H9 (cell line): ENCODE measurements around the gene STAT1. TPM values are rescaled to one million over a fixed set of nuclear protein-coding genes. Genes with fewer than 3 reads are reported as not detected.
A peak's percentile ranks its signal among the peaks of the same experiment; 100 is the strongest.

Experiments used
- DNase-seq: peaks from one replicate; pipeline ENCODE4 v3.0.0-alpha.2; 2017
- H2AFZ ChIP-seq: one replicate; pipeline ENCODE4 v1.6.1; 2013; ENCODE audit warnings: mild to moderate bottlenecking, low read length, control low read depth, moderate library complexity
- H2AK5ac ChIP-seq: 2 replicates; pipeline ENCODE4 v1.6.1; 2013; ENCODE audit warnings: low read length, control low read depth, mixed read lengths; ENCODE audit not compliant: insufficient read length
- H2BK120ac ChIP-seq: one replicate; pipeline ENCODE4 v1.6.1; 2013; ENCODE audit warnings: low read depth, mild to moderate bottlenecking, low read length, control low read depth, inconsistent platforms; ENCODE audit not compliant: poor library complexity, severe bottlenecking
- H2BK12ac ChIP-seq: 2 replicates; pipeline ENCODE4 v1.6.1; 2013; ENCODE audit warnings: low read length, control low read depth, mixed read lengths, low read depth; ENCODE audit not compliant: insufficient read length
- H2BK15ac ChIP-seq: 2 replicates; pipeline ENCODE4 v1.6.1; 2013; ENCODE audit warnings: low read depth, low read length, control low read depth
- H2BK20ac ChIP-seq: one replicate; pipeline ENCODE4 v1.6.1; 2013; ENCODE audit warnings: low read depth, mild to moderate bottlenecking, low read length, control low read depth, inconsistent platforms; ENCODE audit not compliant: poor library complexity, severe bottlenecking
- H2BK5ac ChIP-seq: 2 replicates; pipeline ENCODE4 v1.6.1; 2013; ENCODE audit warnings: low read length, control low read depth, mixed read lengths; ENCODE audit not compliant: insufficient read length
- H3K14ac ChIP-seq: 2 replicates; pipeline ENCODE4 v1.6.1; 2013; ENCODE audit warnings: low read length, control low read depth; ENCODE audit not compliant: insufficient read depth
- H3K18ac ChIP-seq: 2 replicates; pipeline ENCODE4 v1.6.1; 2013; ENCODE audit warnings: low read depth, mild to moderate bottlenecking, mixed read lengths, low read length, control low read depth; ENCODE audit not compliant: insufficient read length
- H3K23ac ChIP-seq: 2 replicates; pipeline ENCODE4 v1.6.1; 2013; ENCODE audit warnings: low read length, control low read depth, mixed read lengths, low read depth; ENCODE audit not compliant: insufficient read length
- H3K23me2 ChIP-seq: 2 replicates; pipeline ENCODE4 v1.6.1; 2013; ENCODE audit warnings: low read depth, mild to moderate bottlenecking, mixed read lengths, low read length, control low read depth; ENCODE audit not compliant: insufficient read length, poor library complexity, severe bottlenecking
- H3K27ac ChIP-seq: 2 replicates; pipeline ENCODE4 v1.5.1; 2013; ENCODE audit warnings: low read length, control low read depth, mixed read lengths, low read depth; ENCODE audit not compliant: insufficient read length
- H3K27me3 ChIP-seq: 2 replicates; pipeline ENCODE4 v1.6.1; 2013; ENCODE audit warnings: low read length, control low read depth, inconsistent platforms; ENCODE audit not compliant: insufficient read depth
- H3K4ac ChIP-seq: 2 replicates; pipeline ENCODE4 v1.6.1; 2013; ENCODE audit warnings: low read depth, mild to moderate bottlenecking, control low read depth, inconsistent platforms, low read length, moderate library complexity
- H3K4me1 ChIP-seq: 2 replicates; pipeline ENCODE4 v1.6.1; 2013; ENCODE audit warnings: low read length, control low read depth, inconsistent platforms; ENCODE audit not compliant: insufficient read depth
- H3K4me2 ChIP-seq: 2 replicates; pipeline ENCODE4 v1.6.1; 2013; ENCODE audit warnings: low read length, control low read depth, mixed read lengths; ENCODE audit not compliant: insufficient read length, insufficient read depth
- H3K56ac ChIP-seq: 2 replicates; pipeline ENCODE4 v1.6.1; 2013; ENCODE audit warnings: low read depth, mild to moderate bottlenecking, mixed read lengths, low read length, control low read depth; ENCODE audit not compliant: insufficient read length
- H3K79me1 ChIP-seq: 2 replicates; pipeline ENCODE4 v1.6.1; 2013; ENCODE audit warnings: low read depth, mild to moderate bottlenecking, moderate library complexity, low read length, control low read depth, inconsistent platforms; ENCODE audit not compliant: insufficient read depth, poor library complexity, severe bottlenecking
- H3K79me2 ChIP-seq: 2 replicates; pipeline ENCODE4 v1.6.1; 2013; ENCODE audit warnings: low read length, control low read depth, inconsistent platforms; ENCODE audit not compliant: insufficient read depth
- H3K9ac ChIP-seq: 2 replicates; pipeline ENCODE4 v1.6.1; 2013; ENCODE audit warnings: low read length, control low read depth, mixed read lengths; ENCODE audit not compliant: insufficient read length; ENCODE audit errors: extremely low read depth
- H3K9me3 ChIP-seq: one replicate; pipeline ENCODE4 v1.6.1; 2013; ENCODE audit warnings: low read depth, low read length, inconsistent platforms; ENCODE audit not compliant: control insufficient read depth
- H3T11ph ChIP-seq: one replicate; pipeline ENCODE4 v1.6.1; 2013; ENCODE audit warnings: mild to moderate bottlenecking, low read length, control low read depth, inconsistent platforms
- H4K20me1 ChIP-seq: one replicate; pipeline ENCODE4 v1.6.1; 2013; ENCODE audit not compliant: control insufficient read depth, insufficient read length, insufficient read depth
- H4K5ac ChIP-seq: 2 replicates; pipeline ENCODE4 v1.6.1; 2013; ENCODE audit warnings: low read depth, mild to moderate bottlenecking, mixed read lengths, low read length, control low read depth; ENCODE audit not compliant: insufficient read length
- H4K8ac ChIP-seq: replicated peaks from 2 replicates; pipeline ENCODE4 v1.6.1; 2013; ENCODE audit warnings: low read length, control low read depth, mixed read lengths, low read depth; ENCODE audit not compliant: insufficient read length
- H4K91ac ChIP-seq: 2 replicates; pipeline ENCODE4 v1.6.1; 2013; ENCODE audit warnings: low read depth, mild to moderate bottlenecking, moderate library complexity, mixed read lengths, low read length, control low read depth; ENCODE audit not compliant: insufficient read length
- H3K27ac Mint-ChIP-seq, 3 experiments: 2 replicates in 2 of 3; 3 replicates in 1 of 3; pipeline ENCODE4 v1.8.0; 2020 to 2021; ENCODE audit warnings: mixed read lengths in 3 of 3, mild to moderate bottlenecking in 1 of 3, moderate library complexity in 1 of 3
- H3K27me3 Mint-ChIP-seq: 2 replicates; pipeline ENCODE4 v1.8.0; 2021; ENCODE audit warnings: low read depth, mild to moderate bottlenecking, moderate library complexity, mixed read lengths
- H3K36me3 Mint-ChIP-seq, 3 experiments: 2 replicates in 2 of 3; 3 replicates in 1 of 3; pipeline ENCODE4 v1.8.0; 2020 to 2021; ENCODE audit warnings: low read depth in 3 of 3, mixed read lengths in 3 of 3; ENCODE audit not compliant: insufficient read depth in 1 of 3
- H3K4me1 Mint-ChIP-seq, 2 experiments: 2 replicates each; pipeline ENCODE4 v1.8.0; 2020; ENCODE audit warnings: mixed read lengths in 2 of 2
- H3K4me3 Mint-ChIP-seq, 2 experiments: 2 replicates in 1 of 2; 3 replicates in 1 of 2; pipeline ENCODE4 v1.8.0; 2020 to 2021; ENCODE audit warnings: mild to moderate bottlenecking in 2 of 2, mixed read lengths in 2 of 2, moderate library complexity in 1 of 2
- H3K9me3 Mint-ChIP-seq, 2 experiments: 2 replicates in 1 of 2; 3 replicates in 1 of 2; pipeline ENCODE4 v1.8.0; 2020; ENCODE audit warnings: mild to moderate bottlenecking in 2 of 2, mixed read lengths in 2 of 2, moderate library complexity in 1 of 2
- CTCF ChIP-seq: fragments of 200-600 bp; sonication (generic); conservative IDR thresholded peaks from 3 replicates; pipeline ENCODE4 v1.8.0; 2021; ENCODE audit warnings: antibody characterized with exemption, mild to moderate bottlenecking
- WGBS: extraction: QIAGEN DNeasy Blood & Tissue Kit; methylation state at CpG from one replicate; pipeline ENCODE4 v1.1.7; 2013; ENCODE audit warnings: missing lambda C conversion rate, low lambda C conversion rate, mixed read lengths; ENCODE audit not compliant: insufficient read length; ENCODE audit errors: extremely low coverage; 5-methylcytosine and 5-hydroxymethylcytosine counted together
- total RNA-seq: library from RNA; stranded (reverse); gene quantifications from 2 replicates; pipeline ENCODE4 v1.2.1, GENCODE V29; 2021

Gene STAT1
- total RNA-seq, 1 experiment from 2014 or later = 48.1 TPM

GRCh38 chr2:190932514-190932913 lies 81.5 kb downstream of the STAT1 start:
- H3K56ac ChIP-seq = no peak overlapping the region
- H4K5ac ChIP-seq = no peak overlapping the region
- Mint-ChIP-seq H3K27ac (peak overlapping the region in 1 of 3 experiments; percentile 41; a peak in 3 of 7 replicates), H3K36me3 (peaks cover 8 to 20% (median 18%) of the 10 kb centered on the region in 3 experiments; a peak in 6 of 7 replicates), H3K9me3 (no peaks in the 10 kb centered on the region), H3K4me1 (peaks cover 16 to 41% of the 10 kb centered on the region in 2 experiments), H3K27me3 (no peaks in the 10 kb centered on the region), H3K4me3 (no peak overlapping the region)
- no peaks in the 10 kb centered on the region for H3K23me2 ChIP-seq
- H3T11ph ChIP-seq = no peak overlapping the region
- H3K4me2 ChIP-seq = no peak overlapping the region
- H3K27ac ChIP-seq = no peak overlapping the region
- H3K18ac ChIP-seq = no peak overlapping the region
- H4K20me1 ChIP-seq = no peaks in the 10 kb centered on the region
- peaks cover 2% of the 10 kb centered on the region; the same call in 1 of the 2 replicates for H3K4me1 ChIP-seq
- H2BK120ac ChIP-seq = no peak overlapping the region
- no peak overlapping the region for H3K9ac ChIP-seq
- no peak for DNase-seq
- no peak overlapping the region for H2BK15ac ChIP-seq
- no peak overlapping the region for H2BK12ac ChIP-seq
- TF ChIP-seq CTCF = no peak
- no peaks in the 10 kb centered on the region for H3K79me2 ChIP-seq
- H4K8ac ChIP-seq = no peak overlapping the region
- no peaks in the 10 kb centered on the region for H3K27me3 ChIP-seq
- no peak overlapping the region for H3K23ac ChIP-seq
- no peak overlapping the region for H2AK5ac ChIP-seq
- WGBS = no CpG with 5 or more reads among the region's 1 CpG
- H2BK5ac ChIP-seq = no peak overlapping the region
- H3K4ac ChIP-seq = no peak overlapping the region
- no peaks in the 10 kb centered on the region for H3K9me3 ChIP-seq
- H2BK20ac ChIP-seq = no peak overlapping the region
- H3K79me1 ChIP-seq = no peaks in the 10 kb centered on the region
- no peak overlapping the region for H2AFZ ChIP-seq
- no peak overlapping the region for H4K91ac ChIP-seq
- no peak overlapping the region for H3K14ac ChIP-seq
